Measurements from ENCODE around the gene DPPA3. TPM values are rescaled to one million over a fixed set of nuclear protein-coding genes. Genes with fewer than 3 reads are reported as not detected.
"Not testable (repeated sequence)": the region's sequence is repeated elsewhere in the genome, so short reads cannot be mapped to it uniquely, and the experiment has no call there.

The DPPA3 gene
- total and polyA plus RNA-seq, 5 donors from 2014 or later = not detected

- DNase-seq = peak in 1 of 3 donors; percentile 49
- H3K27ac Mint-ChIP-seq; H3K27me3 Mint-ChIP-seq; H3K27ac ChIP-seq (ENCODE audit: insufficient read depth, low read length, poor library complexity, severe bottlenecking); H3K4me3 ChIP-seq (ENCODE audit: low read depth, low read length); ATAC-seq (ENCODE audit: low read depth in 2 of 2); H3K4me1 ChIP-seq (ENCODE audit: control insufficient read depth, insufficient read depth, low read length, poor library complexity, severe bottlenecking); H3K36me3 Mint-ChIP-seq; H3K9me3 Mint-ChIP-seq; H3K36me3 ChIP-seq (ENCODE audit: control insufficient read depth, insufficient read depth, low read length); H3K9me3 ChIP-seq (ENCODE audit: control insufficient read depth in 2 of 2, low read length in 2 of 2); H3K4me3 Mint-ChIP-seq; H3K27me3 ChIP-seq (ENCODE audit: control insufficient read depth, insufficient read depth, low read length); H3K4me1 Mint-ChIP-seq: not testable (repeated sequence)
Observed at GRCh38 chr12:7755668-7756067, 44.4 kb downstream of the DPPA3 start.

GRCh38 chr12:7756993-7757392 is 45.8 kb downstream of the DPPA3 start:
- no peak overlapping the region for H3K4me3 ChIP-seq (ENCODE audit: low read depth, low read length)
- H3K36me3 ChIP-seq (ENCODE audit: control insufficient read depth, insufficient read depth, low read length) = no peaks in the 10 kb centered on the region
- no peaks in the 10 kb centered on the region for H3K4me1 ChIP-seq (ENCODE audit: control insufficient read depth, insufficient read depth, low read length, poor library complexity, severe bottlenecking)
- Mint-ChIP-seq H3K9me3 (no peaks in the 10 kb centered on the region), H3K36me3 (no peaks in the 10 kb centered on the region), H3K4me1 (no peaks in the 10 kb centered on the region), H3K27ac (no peak overlapping the region), H3K4me3 (no peak overlapping the region), H3K27me3 (peaks cover 5% of the 10 kb centered on the region)
- no peak overlapping the region for H3K27ac ChIP-seq (ENCODE audit: insufficient read depth, low read length, poor library complexity, severe bottlenecking)
- DNase-seq (no peak), ATAC-seq (ENCODE audit: low read depth in 2 of 2) (no peak)
- H3K9me3 ChIP-seq (ENCODE audit: control insufficient read depth in 2 of 2, low read length in 2 of 2) = no peaks in the 10 kb centered on the region
- no peaks in the 10 kb centered on the region for H3K27me3 ChIP-seq (ENCODE audit: control insufficient read depth, insufficient read depth, low read length)

- Histone ChIP-seq H3K36me3 (ENCODE audit: control insufficient read depth, insufficient read depth, low read length) (no peaks in the 10 kb centered on the region), H3K27ac (ENCODE audit: insufficient read depth, low read length, poor library complexity, severe bottlenecking) (no peak overlapping the region), H3K4me3 (ENCODE audit: low read depth, low read length) (no peak overlapping the region), H3K27me3 (ENCODE audit: control insufficient read depth, insufficient read depth, low read length) (no peaks in the 10 kb centered on the region), H3K9me3 (ENCODE audit: control insufficient read depth in 2 of 2, low read length in 2 of 2) (no peaks in the 10 kb centered on the region), H3K4me1 (ENCODE audit: control insufficient read depth, insufficient read depth, low read length, poor library complexity, severe bottlenecking) (no peaks in the 10 kb centered on the region)
- H3K4me1 Mint-ChIP-seq = no peaks in the 10 kb centered on the region
- no peaks in the 10 kb centered on the region for H3K9me3 Mint-ChIP-seq
- DNase-seq (no peak), ATAC-seq (ENCODE audit: low read depth in 2 of 2) (no peak)
- H3K4me3 Mint-ChIP-seq = no peak overlapping the region
- H3K27me3 Mint-ChIP-seq = peaks cover 10% of the 10 kb centered on the region
- no peak overlapping the region for H3K27ac Mint-ChIP-seq
- H3K36me3 Mint-ChIP-seq = no peaks in the 10 kb centered on the region
Observed at GRCh38 chr12:7758766-7759140, 47.5 kb downstream of the DPPA3 start.

Other genes with a start within 250 kb of the DPPA3 start
- gene CD163, start 207.7 kb upstream of the DPPA3 start, total RNA-seq = not detected
- under 1 TPM in 1 of 4 donors, not detected in 3; 0.41 TPM for gene CD163, start 207.7 kb upstream of the DPPA3 start, polyA plus RNA-seq
- gene APOBEC1, start 45.5 kb upstream of the DPPA3 start, total RNA-seq = not detected
- gene APOBEC1, start 45.5 kb upstream of the DPPA3 start, polyA plus RNA-seq = not detected
- gene GDF3, start 15.7 kb upstream of the DPPA3 start, total RNA-seq = not detected
- gene GDF3, start 15.7 kb upstream of the DPPA3 start, polyA plus RNA-seq = not detected
- gene CLEC4C, start 35.9 kb downstream of the DPPA3 start, total RNA-seq = not detected
- not detected for gene CLEC4C, start 35.9 kb downstream of the DPPA3 start, polyA plus RNA-seq
- not detected for gene NANOGNB, start 53.8 kb downstream of the DPPA3 start, total RNA-seq
- gene NANOGNB, start 53.8 kb downstream of the DPPA3 start, polyA plus RNA-seq = not detected
- not detected for gene NANOG, start 78.0 kb downstream of the DPPA3 start, total RNA-seq
- gene NANOG, start 78.0 kb downstream of the DPPA3 start, polyA plus RNA-seq = not detected
- 0.25 TPM for gene SLC2A14, start 161.5 kb downstream of the DPPA3 start, total RNA-seq
- gene SLC2A14, start 161.5 kb downstream of the DPPA3 start, polyA plus RNA-seq = 1 to 10 TPM in 1 of 4 donors, not detected in 3; 1.6 TPM
- gene SLC2A3, start 224.8 kb downstream of the DPPA3 start, total RNA-seq = 947 TPM
- gene SLC2A3, start 224.8 kb downstream of the DPPA3 start, polyA plus RNA-seq = 100 to 1,000 TPM in 3 of 4 donors, 10 to 100 TPM in 1; 96.9 to 128 (median 103) TPM